ENCODE measurements around the gene TBL3. TPM values are rescaled to one million over a fixed set of nuclear protein-coding genes. Genes with fewer than 3 reads are reported as not detected.

Gene TBL3
- total RNA-seq, 1 donor = 22.7 TPM

DNA sequence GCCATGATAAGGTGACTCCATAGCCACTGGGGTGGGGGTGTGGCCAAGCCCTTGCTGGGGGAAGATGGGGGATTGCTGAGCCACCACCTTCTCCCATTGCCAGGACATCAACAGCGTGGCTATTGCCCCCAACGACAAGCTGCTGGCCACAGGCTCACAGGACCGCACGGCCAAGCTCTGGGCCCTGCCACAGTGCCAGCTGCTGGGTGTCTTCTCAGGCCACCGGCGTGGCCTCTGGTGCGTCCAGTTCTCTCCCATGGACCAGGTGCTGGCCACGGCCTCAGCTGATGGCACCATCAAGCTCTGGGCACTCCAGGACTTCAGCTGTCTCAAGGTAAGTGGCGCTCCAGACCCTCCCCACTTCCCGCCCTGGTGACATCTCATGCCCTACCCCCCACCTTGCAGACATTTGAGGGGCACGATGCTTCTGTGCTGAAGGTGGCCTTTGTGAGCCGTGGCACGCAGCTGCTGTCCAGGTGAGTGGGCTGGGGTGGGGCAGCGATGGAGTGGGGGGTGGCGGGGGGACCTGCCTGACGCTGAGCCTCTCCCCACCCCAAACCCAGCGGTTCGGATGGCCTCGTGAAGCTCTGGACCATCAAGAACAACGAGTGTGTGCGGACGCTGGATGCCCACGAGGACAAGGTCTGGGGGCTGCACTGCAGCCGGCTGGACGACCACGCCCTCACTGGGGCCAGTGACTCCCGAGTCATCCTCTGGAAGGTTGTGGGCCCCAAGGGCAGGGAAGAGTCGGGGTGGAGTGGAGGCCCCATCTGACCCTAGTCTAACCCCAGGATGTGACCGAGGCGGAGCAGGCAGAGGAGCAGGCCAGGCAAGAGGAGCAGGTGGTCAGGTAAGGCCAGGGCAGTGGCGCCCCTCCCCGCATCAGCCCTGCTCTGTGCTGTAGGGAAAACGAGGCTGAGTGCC, 5.4 kb downstream of the TBL3 start:
- H3K4me3 ChIP-seq (ENCODE audit: low read depth, low read length) = no peak overlapping the region
- no peak for DNase-seq (ENCODE audit: low read depth)
- TF ChIP-seq CTCF (IDR thresholded peaks at IDR 0.05; ENCODE audit: insufficient read depth, low read length) = no peak

DNA sequence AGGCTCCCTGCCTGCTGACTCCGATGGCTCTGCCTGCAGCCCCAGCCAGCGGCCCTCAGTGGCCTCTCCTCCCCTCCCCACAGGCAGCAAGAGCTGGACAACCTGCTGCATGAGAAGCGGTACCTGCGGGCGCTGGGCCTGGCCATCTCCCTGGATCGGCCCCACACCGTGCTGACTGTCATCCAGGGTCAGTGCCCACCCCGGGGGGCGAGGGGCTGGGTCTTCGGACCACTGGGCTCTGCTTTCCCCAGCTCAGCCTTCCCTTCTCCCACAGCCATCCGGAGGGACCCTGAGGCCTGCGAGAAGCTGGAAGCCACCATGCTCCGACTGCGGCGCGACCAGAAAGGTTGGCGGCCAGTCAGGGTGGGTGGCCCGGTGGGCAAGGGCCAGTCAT, 6.0 kb downstream of the TBL3 start:
- no peak for DNase-seq (ENCODE audit: low read depth)
- H3K4me3 ChIP-seq (ENCODE audit: low read depth, low read length) = no peak overlapping the region
- TF ChIP-seq CTCF (IDR thresholded peaks at IDR 0.05; ENCODE audit: insufficient read depth, low read length) = no peak

GRCh38 chr16:1978476-1979120, 6.7 kb downstream of the TBL3 start:
- no peak overlapping the region for H3K4me3 ChIP-seq (ENCODE audit: low read depth, low read length)
- no peak for DNase-seq (ENCODE audit: low read depth)
- TF ChIP-seq CTCF (IDR thresholded peaks at IDR 0.05; ENCODE audit: insufficient read depth, low read length) = no peak

DNA sequence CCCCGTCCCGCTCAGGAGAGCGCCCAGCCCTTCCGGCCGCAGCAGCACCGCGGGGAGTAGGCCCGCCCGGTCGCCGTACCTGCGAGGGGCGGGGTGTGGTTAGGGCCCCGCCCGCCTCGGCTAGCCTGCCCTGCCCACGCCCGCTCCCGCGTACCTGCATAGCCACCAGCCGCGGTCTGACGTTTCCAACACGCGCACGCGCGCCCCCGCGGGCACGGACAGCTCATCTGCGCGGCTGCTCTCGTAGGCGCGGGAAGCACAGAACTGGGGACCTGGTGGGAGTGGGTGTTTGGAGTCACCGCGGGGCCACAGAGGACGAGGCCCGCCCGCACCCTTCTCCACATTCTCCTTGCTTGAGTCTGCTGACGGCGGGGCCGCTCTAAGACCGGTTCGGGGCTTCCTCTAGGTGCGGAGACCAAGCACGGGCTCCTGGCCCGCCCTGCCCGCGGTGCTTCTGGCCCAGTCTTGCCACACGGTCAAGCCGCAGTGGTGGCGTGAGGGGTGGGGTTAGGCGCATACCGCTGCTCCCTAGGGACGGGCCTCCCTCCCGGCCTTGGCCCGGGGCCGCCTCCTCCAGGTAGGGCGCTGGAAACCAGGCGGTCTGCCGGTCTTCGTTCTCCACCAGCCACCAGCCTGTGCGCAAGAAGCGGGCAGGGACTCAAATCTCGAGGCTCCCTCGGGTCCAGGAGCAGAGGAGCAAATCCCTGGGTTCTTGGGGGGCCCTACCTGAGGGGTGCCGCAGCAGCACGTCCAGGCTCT, 7.6 kb downstream of the TBL3 start:
- no peak for TF ChIP-seq CTCF (IDR thresholded peaks at IDR 0.05; ENCODE audit: insufficient read depth, low read length)
- no peak overlapping the region for H3K4me3 ChIP-seq (ENCODE audit: low read depth, low read length)
- DNase-seq (ENCODE audit: low read depth) = no peak

- no peak overlapping the region for H3K4me3 ChIP-seq (ENCODE audit: low read depth, low read length)
- TF ChIP-seq CTCF (IDR thresholded peaks at IDR 0.05; ENCODE audit: insufficient read depth, low read length) = no peak
- DNase-seq (ENCODE audit: low read depth) = no peak
These were observed 8.3 kb downstream of the TBL3 start for GRCh38 chr16:1980030-1980769.

GRCh38 chr16:1980770-1981087, 8.9 kb downstream of the TBL3 start:
- no peak for DNase-seq (ENCODE audit: low read depth)
- no peak overlapping the region for H3K4me3 ChIP-seq (ENCODE audit: low read depth, low read length)
- TF ChIP-seq CTCF (IDR thresholded peaks at IDR 0.05; ENCODE audit: insufficient read depth, low read length) = no peak
